ENCODE measurements around the gene CAMP.

CAMP gene

DNA sequence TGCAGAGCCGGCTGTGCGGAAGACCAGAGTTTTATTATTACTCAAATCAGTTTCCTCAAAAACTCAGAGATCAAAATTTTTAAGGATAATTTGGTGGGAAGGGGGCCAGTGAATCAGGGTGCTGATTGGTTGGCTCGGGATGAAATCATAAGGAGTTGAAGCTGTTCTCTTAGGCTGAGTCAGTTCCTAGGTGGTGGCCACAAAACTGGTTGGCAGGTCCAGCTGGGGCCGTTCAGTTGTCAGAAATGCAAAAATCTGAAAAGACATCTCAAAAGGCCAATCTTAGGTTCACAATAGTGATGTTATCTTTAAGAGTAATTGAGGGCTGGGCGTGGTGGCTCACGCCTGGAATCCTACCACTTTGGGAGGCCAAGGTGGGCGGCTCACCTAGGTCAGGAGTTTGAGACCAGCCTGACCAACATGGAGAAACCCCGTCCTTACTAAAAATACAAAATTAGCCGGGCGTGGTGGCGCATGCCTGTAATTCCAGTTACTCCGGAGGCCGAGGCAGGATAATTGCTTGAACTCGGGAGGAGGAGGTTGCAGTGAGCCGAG lies 15.3 kb downstream of the CAMP start:
- H3K4me3 ChIP-seq (ENCODE audit: low read length), result no peak overlapping the region
- H3K9ac ChIP-seq (ENCODE audit: low read depth, low read length), result no peak overlapping the region
- H3K9me3 ChIP-seq (replicated peaks; ENCODE audit: low read length), result no peaks in the 10 kb centered on the region
- no peaks in the 10 kb centered on the region for H3K27me3 ChIP-seq (ENCODE audit: control insufficient read depth, insufficient read depth, low read length)
- no peaks in the 10 kb centered on the region for H3K4me1 ChIP-seq (ENCODE audit: control insufficient read depth, insufficient read depth, low read length)
- H3K4me2 ChIP-seq (ENCODE audit: low read length), result no peak overlapping the region
- no peaks in the 10 kb centered on the region for H3K36me3 ChIP-seq (ENCODE audit: insufficient read depth, low read length)

- Histone ChIP-seq H3K36me3 (ENCODE audit: insufficient read depth, low read length) (no peaks in the 10 kb centered on the region), H3K9ac (ENCODE audit: low read depth, low read length) (peak overlapping the region; percentile 77), H3K4me3 (ENCODE audit: low read length) (peak overlapping the region; percentile 97), H3K4me1 (ENCODE audit: control insufficient read depth, insufficient read depth, low read length) (no peaks in the 10 kb centered on the region), H3K4me2 (ENCODE audit: low read length) (peak overlapping the region; percentile 95), H3K9me3 (replicated peaks; ENCODE audit: low read length) (no peaks in the 10 kb centered on the region), H3K27me3 (ENCODE audit: control insufficient read depth, insufficient read depth, low read length) (no peaks in the 10 kb centered on the region)
These were observed 17.0 kb downstream of the CAMP start for GRCh38 chr3:48240000-48240963.

GRCh38 chr3:48241796-48242455 lies 18.6 kb downstream of the CAMP start:
- Histone ChIP-seq H3K4me2 (ENCODE audit: low read length) (peak overlapping the region; percentile 95), H3K9ac (ENCODE audit: low read depth, low read length) (no peak overlapping the region), H3K4me1 (ENCODE audit: control insufficient read depth, insufficient read depth, low read length) (no peaks in the 10 kb centered on the region), H3K9me3 (replicated peaks; ENCODE audit: low read length) (no peaks in the 10 kb centered on the region), H3K36me3 (ENCODE audit: insufficient read depth, low read length) (no peaks in the 10 kb centered on the region), H3K4me3 (ENCODE audit: low read length) (peak overlapping the region; percentile 97), H3K27me3 (ENCODE audit: control insufficient read depth, insufficient read depth, low read length) (no peaks in the 10 kb centered on the region)

- H3K36me3 ChIP-seq (ENCODE audit: insufficient read depth, low read length), result no peaks in the 10 kb centered on the region
- no peaks in the 10 kb centered on the region for H3K27me3 ChIP-seq (ENCODE audit: control insufficient read depth, insufficient read depth, low read length)
- no peaks in the 10 kb centered on the region for H3K4me1 ChIP-seq (ENCODE audit: control insufficient read depth, insufficient read depth, low read length)
- H3K4me2 ChIP-seq (ENCODE audit: low read length), result no peak overlapping the region
- no peaks in the 10 kb centered on the region for H3K9me3 ChIP-seq (replicated peaks; ENCODE audit: low read length)
- no peak overlapping the region for H3K4me3 ChIP-seq (ENCODE audit: low read length)
- no peak overlapping the region for H3K9ac ChIP-seq (ENCODE audit: low read depth, low read length)
These were observed 20.6 kb downstream of the CAMP start for GRCh38 chr3:48243886-48244285.

GRCh38 chr3:48244461-48244860 lies 21.2 kb downstream of the CAMP start:
- H3K4me2 ChIP-seq (ENCODE audit: low read length), result no peak overlapping the region
- H3K4me3 ChIP-seq (ENCODE audit: low read length), result no peak overlapping the region
- H3K4me1 ChIP-seq (ENCODE audit: control insufficient read depth, insufficient read depth, low read length), result no peaks in the 10 kb centered on the region
- no peaks in the 10 kb centered on the region for H3K9me3 ChIP-seq (replicated peaks; ENCODE audit: low read length)
- H3K36me3 ChIP-seq (ENCODE audit: insufficient read depth, low read length), result no peaks in the 10 kb centered on the region
- H3K27me3 ChIP-seq (ENCODE audit: control insufficient read depth, insufficient read depth, low read length), result no peaks in the 10 kb centered on the region
- no peak overlapping the region for H3K9ac ChIP-seq (ENCODE audit: low read depth, low read length)

DNA sequence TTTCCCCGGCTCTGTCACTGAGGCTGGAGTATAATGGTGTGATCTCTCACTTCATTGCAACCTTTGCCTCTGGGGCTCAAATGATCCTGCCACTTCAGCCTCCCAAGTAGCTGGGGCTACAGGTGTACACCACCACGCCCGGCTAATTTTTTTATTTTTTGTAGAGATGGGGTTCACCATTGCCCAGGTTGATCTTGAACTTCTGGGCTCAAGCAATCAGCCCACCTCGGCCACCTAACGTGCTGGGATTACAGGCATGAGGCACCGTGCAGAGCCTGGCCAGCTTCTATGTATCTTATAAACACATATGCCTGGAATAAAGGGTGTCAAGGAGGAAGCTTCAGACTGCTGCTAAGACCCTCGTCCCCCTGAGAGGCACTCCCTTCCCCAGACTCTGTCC lies 21.8 kb downstream of the CAMP start:
- H3K4me2 ChIP-seq (ENCODE audit: low read length), result no peak overlapping the region
- H3K4me1 ChIP-seq (ENCODE audit: control insufficient read depth, insufficient read depth, low read length), result no peaks in the 10 kb centered on the region
- no peaks in the 10 kb centered on the region for H3K36me3 ChIP-seq (ENCODE audit: insufficient read depth, low read length)
- no peaks in the 10 kb centered on the region for H3K9me3 ChIP-seq (replicated peaks; ENCODE audit: low read length)
- no peak overlapping the region for H3K4me3 ChIP-seq (ENCODE audit: low read length)
- no peaks in the 10 kb centered on the region for H3K27me3 ChIP-seq (ENCODE audit: control insufficient read depth, insufficient read depth, low read length)
- no peak overlapping the region for H3K9ac ChIP-seq (ENCODE audit: low read depth, low read length)

DNA sequence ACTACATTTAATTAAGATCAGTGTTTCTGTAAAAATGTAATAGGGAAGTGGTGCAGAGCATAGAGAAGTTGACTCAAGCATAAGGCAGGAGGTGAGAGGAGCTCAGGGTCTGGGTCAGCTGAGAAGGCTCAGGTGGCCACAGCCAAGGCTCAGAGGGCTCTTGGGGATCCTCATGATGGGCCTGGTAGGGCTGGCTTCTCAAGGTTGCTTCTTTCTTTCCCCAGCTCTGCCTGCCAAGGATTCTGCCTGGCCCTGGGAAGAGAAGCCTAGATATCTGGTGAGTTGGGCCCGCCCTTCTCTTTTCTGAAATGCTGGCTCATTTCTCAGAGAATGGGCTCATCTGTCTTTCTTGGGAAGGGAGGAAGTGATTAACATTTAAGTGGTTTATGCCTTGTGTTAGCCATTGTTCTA lies 24.1 kb downstream of the CAMP start:
- no peaks in the 10 kb centered on the region for H3K9me3 ChIP-seq (replicated peaks; ENCODE audit: low read length)
- H3K4me3 ChIP-seq (ENCODE audit: low read length), result no peak overlapping the region
- H3K4me1 ChIP-seq (ENCODE audit: control insufficient read depth, insufficient read depth, low read length), result no peaks in the 10 kb centered on the region
- no peaks in the 10 kb centered on the region for H3K27me3 ChIP-seq (ENCODE audit: control insufficient read depth, insufficient read depth, low read length)
- no peaks in the 10 kb centered on the region for H3K36me3 ChIP-seq (ENCODE audit: insufficient read depth, low read length)
- no peak overlapping the region for H3K4me2 ChIP-seq (ENCODE audit: low read length)
- H3K9ac ChIP-seq (ENCODE audit: low read depth, low read length), result no peak overlapping the region

GRCh38 chr3:48248095-48248850 lies 25.0 kb downstream of the CAMP start:
- no peak overlapping the region for H3K4me3 ChIP-seq (ENCODE audit: low read length)
- H3K9ac ChIP-seq (ENCODE audit: low read depth, low read length), result no peak overlapping the region
- no peaks in the 10 kb centered on the region for H3K9me3 ChIP-seq (replicated peaks; ENCODE audit: low read length)
- no peaks in the 10 kb centered on the region for H3K4me1 ChIP-seq (ENCODE audit: control insufficient read depth, insufficient read depth, low read length)
- H3K27me3 ChIP-seq (ENCODE audit: control insufficient read depth, insufficient read depth, low read length), result no peaks in the 10 kb centered on the region
- H3K36me3 ChIP-seq (ENCODE audit: insufficient read depth, low read length), result no peaks in the 10 kb centered on the region
- no peak overlapping the region for H3K4me2 ChIP-seq (ENCODE audit: low read length)

GRCh38 chr3:48256557-48256956 lies 33.3 kb downstream of the CAMP start:
- Histone ChIP-seq H3K36me3 (ENCODE audit: insufficient read depth, low read length) (peaks cover 4% of the 10 kb centered on the region), H3K9me3 (replicated peaks; ENCODE audit: low read length) (no peaks in the 10 kb centered on the region), H3K4me1 (ENCODE audit: control insufficient read depth, insufficient read depth, low read length) (no peaks in the 10 kb centered on the region), H3K9ac (ENCODE audit: low read depth, low read length) (no peak overlapping the region), H3K4me2 (ENCODE audit: low read length) (no peak overlapping the region), H3K27me3 (ENCODE audit: control insufficient read depth, insufficient read depth, low read length) (no peaks in the 10 kb centered on the region), H3K4me3 (ENCODE audit: low read length) (no peak overlapping the region)

GRCh38 chr3:48258530-48258929 lies 35.2 kb downstream of the CAMP start:
- Histone ChIP-seq H3K4me2 (ENCODE audit: low read length) (no peak overlapping the region), H3K4me3 (ENCODE audit: low read length) (no peak overlapping the region), H3K9me3 (replicated peaks; ENCODE audit: low read length) (no peaks in the 10 kb centered on the region), H3K9ac (ENCODE audit: low read depth, low read length) (no peak overlapping the region), H3K27me3 (ENCODE audit: control insufficient read depth, insufficient read depth, low read length) (no peaks in the 10 kb centered on the region), H3K4me1 (ENCODE audit: control insufficient read depth, insufficient read depth, low read length) (no peaks in the 10 kb centered on the region), H3K36me3 (ENCODE audit: insufficient read depth, low read length) (peaks cover 4% of the 10 kb centered on the region)

- H3K4me3 ChIP-seq (ENCODE audit: low read length), result no peak overlapping the region
- H3K4me1 ChIP-seq (ENCODE audit: control insufficient read depth, insufficient read depth, low read length), result no peaks in the 10 kb centered on the region
- no peaks in the 10 kb centered on the region for H3K27me3 ChIP-seq (ENCODE audit: control insufficient read depth, insufficient read depth, low read length)
- no peak overlapping the region for H3K4me2 ChIP-seq (ENCODE audit: low read length)
- H3K9me3 ChIP-seq (replicated peaks; ENCODE audit: low read length), result no peaks in the 10 kb centered on the region
- peaks cover 9% of the 10 kb centered on the region for H3K36me3 ChIP-seq (ENCODE audit: insufficient read depth, low read length)
- H3K9ac ChIP-seq (ENCODE audit: low read depth, low read length), result no peak overlapping the region
These were observed 44.5 kb downstream of the CAMP start for GRCh38 chr3:48267782-48268181.

All from skeletal muscle satellite cell (primary cell).